Epithelial cell of esophagus (primary cell): ENCODE results near the gene SMG6.

Source experiments
- DNase-seq: peaks from one replicate; pipeline ENCODE4 v3.0.0; 2010; ENCODE audit warnings: low read depth
- H3K4me3 ChIP-seq: 2 replicates; pipeline ENCODE4 v1.5.1; 2011; ENCODE audit warnings: mild to moderate bottlenecking, low read length, control low read depth
- TF ChIP-seq, protein P1 (sequence below): IDR thresholded peaks from 2 replicates; pipeline ENCODE4 v1.5.1; 2011; ENCODE audit warnings: low read depth, mild to moderate bottlenecking, low read length, control low read depth, inconsistent platforms; ENCODE audit not compliant: insufficient read depth; ENCODE audit errors: missing control alignments

SMG6 gene

DNA sequence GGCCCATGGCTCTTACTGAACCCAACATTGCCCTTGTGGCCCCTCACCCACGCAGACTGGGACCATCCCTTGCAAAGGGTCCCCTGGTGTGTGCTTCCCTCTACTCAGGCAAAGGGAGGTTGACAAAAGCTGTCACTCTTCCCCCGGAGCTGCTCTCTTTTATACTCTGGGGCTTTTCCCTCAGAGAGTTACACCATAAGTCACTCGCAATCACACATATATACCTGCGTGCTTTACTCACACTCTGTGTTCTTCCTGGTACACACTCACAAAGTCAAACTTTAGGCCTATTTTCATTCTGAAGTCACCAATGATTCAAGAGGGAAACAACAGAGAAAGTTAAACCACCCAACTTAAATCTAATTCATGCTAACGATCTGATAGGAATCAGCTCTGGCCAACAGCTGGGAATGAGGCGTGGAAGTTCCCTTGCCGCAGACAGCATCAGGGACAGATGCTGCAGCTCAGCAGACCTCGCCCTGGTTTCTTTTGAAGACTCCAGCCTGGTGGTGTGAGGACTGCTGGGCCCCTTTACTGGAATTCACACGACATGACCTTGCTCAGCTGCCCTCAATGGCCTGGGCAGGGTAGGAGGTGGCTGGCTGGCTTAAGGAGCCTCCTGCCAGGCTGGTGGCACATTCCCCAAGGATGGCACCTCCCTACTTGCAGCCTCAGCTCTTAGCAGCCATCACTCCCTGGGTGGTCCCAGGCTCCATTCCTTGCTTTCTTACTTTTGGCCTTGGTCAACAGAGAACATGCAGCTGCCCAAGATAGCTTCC, 221.4 kb downstream of the SMG6 start:
- no peak overlapping the region for H3K4me3 ChIP-seq
- TF ChIP-seq, protein P1, sequence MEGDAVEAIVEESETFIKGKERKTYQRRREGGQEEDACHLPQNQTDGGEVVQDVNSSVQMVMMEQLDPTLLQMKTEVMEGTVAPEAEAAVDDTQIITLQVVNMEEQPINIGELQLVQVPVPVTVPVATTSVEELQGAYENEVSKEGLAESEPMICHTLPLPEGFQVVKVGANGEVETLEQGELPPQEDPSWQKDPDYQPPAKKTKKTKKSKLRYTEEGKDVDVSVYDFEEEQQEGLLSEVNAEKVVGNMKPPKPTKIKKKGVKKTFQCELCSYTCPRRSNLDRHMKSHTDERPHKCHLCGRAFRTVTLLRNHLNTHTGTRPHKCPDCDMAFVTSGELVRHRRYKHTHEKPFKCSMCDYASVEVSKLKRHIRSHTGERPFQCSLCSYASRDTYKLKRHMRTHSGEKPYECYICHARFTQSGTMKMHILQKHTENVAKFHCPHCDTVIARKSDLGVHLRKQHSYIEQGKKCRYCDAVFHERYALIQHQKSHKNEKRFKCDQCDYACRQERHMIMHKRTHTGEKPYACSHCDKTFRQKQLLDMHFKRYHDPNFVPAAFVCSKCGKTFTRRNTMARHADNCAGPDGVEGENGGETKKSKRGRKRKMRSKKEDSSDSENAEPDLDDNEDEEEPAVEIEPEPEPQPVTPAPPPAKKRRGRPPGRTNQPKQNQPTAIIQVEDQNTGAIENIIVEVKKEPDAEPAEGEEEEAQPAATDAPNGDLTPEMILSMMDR: no peak
- DNase-seq: peak; percentile 36

DNA sequence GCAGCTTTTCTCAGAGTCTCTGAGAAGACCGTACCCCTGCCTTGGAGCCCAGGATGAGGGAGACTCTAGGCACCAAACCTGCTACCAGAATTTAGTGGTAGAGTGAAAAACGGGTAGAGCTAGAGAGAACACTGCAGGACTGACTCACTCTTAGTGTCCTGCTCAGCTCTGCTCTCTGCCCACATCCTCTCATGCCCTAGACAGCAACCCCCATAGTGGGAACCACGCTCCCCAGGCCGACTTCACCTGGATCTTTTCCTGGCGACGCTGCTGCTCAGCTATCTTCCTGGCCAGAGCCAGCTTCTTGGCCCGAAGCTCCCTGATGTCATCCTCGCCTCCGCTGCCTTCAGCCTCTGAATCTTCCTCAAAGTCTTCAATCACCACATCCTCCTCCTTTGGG, 222.0 kb downstream of the SMG6 start:
- peak; percentile 83 for DNase-seq
- H3K4me3 ChIP-seq: no peak overlapping the region
- TF ChIP-seq, protein P1: no peak

DNA sequence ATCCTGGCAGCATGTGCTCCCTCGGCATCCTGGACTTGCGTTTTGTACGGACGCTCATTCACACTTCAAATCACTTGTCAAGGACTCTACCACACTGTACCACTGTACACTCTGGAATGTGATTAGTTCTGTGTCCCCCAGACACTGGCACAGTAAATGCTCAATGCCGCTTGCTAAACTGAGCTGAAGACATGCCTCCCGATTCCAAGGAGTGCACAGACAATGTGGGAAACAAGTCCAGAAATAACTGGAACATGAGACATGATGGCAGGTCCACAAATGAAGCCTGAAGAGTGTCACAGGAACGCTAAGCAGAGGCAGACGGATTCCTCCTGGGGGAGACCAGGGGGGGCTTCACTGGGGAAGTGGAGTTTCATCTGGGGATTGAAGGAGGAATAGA, 226.5 kb downstream of the SMG6 start:
- H3K4me3 ChIP-seq: no peak overlapping the region
- DNase-seq: no peak
- TF ChIP-seq, protein P1: no peak

DNA sequence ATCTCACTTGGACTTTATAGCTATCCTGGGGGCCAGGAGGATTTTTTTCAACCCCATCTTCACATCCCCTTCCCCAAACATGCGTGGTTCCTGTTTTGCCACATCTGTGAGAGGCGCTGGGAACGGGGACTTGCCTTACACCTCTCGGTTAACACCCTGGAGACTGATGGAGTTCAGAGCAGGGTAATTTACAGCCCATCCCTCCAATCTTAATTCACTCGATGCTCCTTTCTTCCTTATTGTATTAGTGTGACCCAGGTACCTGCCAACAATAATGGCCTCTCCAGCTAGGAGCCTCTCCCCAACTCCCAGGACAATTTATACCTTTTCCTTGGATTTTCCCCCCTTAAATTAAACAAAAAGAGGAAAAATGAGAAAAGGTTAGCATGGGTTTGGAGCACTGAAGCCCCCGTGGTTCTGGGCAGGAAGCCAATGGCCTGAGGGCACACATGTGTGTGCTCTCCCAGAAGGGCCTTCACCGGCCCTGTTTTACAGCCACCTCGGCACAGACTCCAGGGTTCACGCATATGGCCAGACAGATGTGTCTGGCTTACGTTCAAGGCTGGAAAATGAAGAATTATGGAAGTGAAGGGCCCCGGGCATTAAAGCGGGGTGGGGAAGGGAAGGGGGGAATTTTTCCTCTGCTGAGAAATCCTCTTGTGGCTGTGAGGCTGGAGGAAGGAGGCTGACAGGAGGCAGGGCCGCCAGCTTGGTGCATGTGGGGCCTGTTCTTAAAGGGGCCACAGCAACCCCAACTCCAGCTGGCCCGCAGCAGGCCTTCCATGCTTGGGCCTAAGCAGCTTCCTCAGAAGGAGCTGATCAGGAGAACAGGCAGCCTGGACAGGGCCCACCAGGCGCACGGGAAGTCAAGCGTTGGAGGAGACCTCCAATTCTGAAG, 227.2 kb downstream of the SMG6 start:
- DNase-seq: no peak
- no peak overlapping the region for H3K4me3 ChIP-seq
- TF ChIP-seq, protein P1: no peak

DNA sequence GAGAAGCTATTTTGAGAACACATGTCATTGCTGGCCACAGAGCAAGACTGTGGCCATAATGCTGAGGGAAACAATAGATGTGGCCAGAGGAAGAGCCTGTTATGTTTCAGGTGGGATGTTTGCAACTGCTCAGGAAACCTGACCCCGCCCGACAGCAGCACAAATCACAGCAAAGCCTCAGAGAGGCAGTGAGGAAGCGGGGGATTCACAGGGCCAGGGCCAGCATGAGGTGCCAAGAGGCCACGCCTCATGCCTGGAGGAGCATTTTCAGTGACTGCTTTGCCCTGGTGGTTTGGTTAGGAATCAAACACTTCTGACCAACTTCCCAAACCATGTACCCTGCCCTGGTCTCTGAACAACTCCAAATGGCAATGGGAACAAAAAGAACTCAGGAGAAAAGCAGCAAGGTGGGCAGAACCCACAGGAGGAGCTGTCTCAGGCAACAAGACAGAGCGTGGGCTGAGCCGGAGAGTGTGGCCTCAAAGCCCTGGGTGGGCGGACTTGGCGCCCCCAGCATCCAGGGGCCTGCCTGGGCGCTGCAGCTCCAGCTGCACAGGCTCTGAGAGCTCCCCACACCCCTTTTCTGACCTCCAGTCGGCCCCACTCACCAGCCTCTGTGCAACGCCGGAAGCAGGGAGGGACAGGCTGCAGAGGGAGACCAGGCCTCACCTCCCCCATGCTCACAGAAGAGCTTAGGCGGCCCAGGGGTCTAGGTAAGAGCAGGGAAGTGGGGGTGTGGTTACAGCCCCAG, 228.1 kb downstream of the SMG6 start:
- H3K4me3 ChIP-seq: no peak overlapping the region
- TF ChIP-seq, protein P1: no peak
- DNase-seq: no peak

DNA sequence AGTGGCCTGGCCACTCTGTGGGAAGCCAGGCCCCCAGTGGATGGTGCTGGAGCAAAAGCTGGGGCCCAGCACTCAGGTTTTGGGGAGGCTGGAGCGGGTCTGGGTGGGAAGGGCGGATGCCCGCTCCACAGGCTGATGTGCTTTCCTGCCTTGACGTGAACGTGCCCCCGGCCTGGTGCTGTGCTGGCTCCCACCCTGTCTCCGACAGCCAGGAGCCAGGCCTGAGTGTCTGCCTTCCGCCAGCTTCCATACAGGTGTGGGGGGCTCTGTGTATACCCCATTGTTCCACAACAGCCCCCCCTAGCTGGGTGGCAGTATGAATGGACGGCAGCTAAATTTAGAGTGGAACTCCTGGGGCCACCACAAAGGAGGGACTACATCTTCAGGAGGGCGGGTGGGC, 228.7 kb downstream of the SMG6 start:
- no peak overlapping the region for H3K4me3 ChIP-seq
- TF ChIP-seq, protein P1: no peak
- no peak for DNase-seq
